IPS DF 6.9 (cell line): ENCODE measurements around the gene R3HDM2.

Source experiments
- DNase-seq: peaks from one replicate; pipeline ENCODE4 v3.0.0-alpha.2; 2013; ENCODE audit warnings: low read depth, low spot score
- H3K27ac ChIP-seq: one replicate; pipeline ENCODE4 v1.5.1; 2013; ENCODE audit warnings: low read length, control low read depth
- H3K27me3 ChIP-seq: 2 replicates; pipeline ENCODE4 v1.6.1; 2013; ENCODE audit warnings: mild to moderate bottlenecking, low read length; ENCODE audit not compliant: control insufficient read depth, insufficient read depth
- H3K36me3 ChIP-seq: 2 replicates; pipeline ENCODE4 v1.6.1; 2013; ENCODE audit warnings: low read length; ENCODE audit not compliant: control insufficient read depth, insufficient read depth
- H3K4me1 ChIP-seq: 2 replicates; pipeline ENCODE4 v1.6.1; 2013; ENCODE audit warnings: low read length; ENCODE audit not compliant: control insufficient read depth, insufficient read depth
- H3K4me3 ChIP-seq: 2 replicates; pipeline ENCODE4 v1.5.1; 2013; ENCODE audit warnings: mild to moderate bottlenecking, low read length
- H3K9me3 ChIP-seq: 2 replicates; pipeline ENCODE4 v1.6.1; 2013; ENCODE audit warnings: low read length, inconsistent platforms; ENCODE audit not compliant: control insufficient read depth, insufficient read depth
- WGBS: extraction: QIAGEN DNeasy Blood & Tissue Kit; methylation state at CpG from one replicate; pipeline ENCODE4 v1.1.7; 2013; ENCODE audit warnings: mixed read lengths, missing lambda C conversion rate; ENCODE audit not compliant: insufficient read length, insufficient coverage; 5-methylcytosine and 5-hydroxymethylcytosine counted together

R3HDM2 gene

DNA sequence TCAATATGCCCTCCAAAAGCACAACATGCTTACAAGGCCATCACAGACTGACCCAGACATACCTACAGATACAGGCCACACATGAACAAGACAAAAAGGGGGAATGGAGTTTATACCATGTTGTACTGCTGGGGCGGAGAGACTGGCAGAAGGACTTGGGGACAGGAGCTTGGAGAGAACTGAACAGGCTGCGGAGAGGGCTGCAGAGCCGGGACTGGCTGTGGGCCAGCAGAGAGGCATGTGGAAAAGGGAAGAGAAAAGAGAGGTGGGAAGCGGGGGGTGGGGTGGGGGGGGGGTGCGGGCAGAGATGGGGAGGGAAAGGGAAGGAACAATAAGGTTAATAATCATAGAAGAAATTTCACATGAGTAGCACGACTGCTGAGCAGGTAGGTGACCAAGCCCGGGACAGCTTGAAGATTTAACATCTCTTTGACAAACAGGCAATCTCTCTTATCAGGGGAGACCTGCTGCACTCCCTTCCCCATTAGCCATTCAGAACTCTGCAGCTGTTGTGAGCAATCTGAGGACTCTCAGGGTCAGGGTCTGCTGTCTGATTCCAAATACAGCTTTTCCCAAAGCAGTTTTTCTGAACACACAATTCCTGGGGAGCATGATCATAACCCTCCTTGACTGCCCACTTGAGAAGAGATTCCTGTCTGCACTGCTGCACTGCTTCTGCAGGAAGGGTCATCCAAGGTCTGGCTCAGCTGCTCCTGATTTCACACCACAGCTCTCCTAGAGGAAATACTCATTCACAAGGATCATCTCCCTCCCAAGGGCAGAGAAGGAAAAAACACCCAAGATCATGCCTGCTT is 158.3 kb downstream of the R3HDM2 start:
- WGBS, result no CpG with 5 or more reads among the region's 7 CpGs
- Histone ChIP-seq H3K36me3 (0 out of 2 replicates have a peak, but pooled peaks cover 5% of the 10 kb centered on the region), H3K27me3 (no peaks in the 10 kb centered on the region), H3K4me3 (no peak overlapping the region), H3K4me1 (no peaks in the 10 kb centered on the region), H3K9me3 (no peaks in the 10 kb centered on the region), H3K27ac (no peak overlapping the region)
- DNase-seq, result no peak

DNA sequence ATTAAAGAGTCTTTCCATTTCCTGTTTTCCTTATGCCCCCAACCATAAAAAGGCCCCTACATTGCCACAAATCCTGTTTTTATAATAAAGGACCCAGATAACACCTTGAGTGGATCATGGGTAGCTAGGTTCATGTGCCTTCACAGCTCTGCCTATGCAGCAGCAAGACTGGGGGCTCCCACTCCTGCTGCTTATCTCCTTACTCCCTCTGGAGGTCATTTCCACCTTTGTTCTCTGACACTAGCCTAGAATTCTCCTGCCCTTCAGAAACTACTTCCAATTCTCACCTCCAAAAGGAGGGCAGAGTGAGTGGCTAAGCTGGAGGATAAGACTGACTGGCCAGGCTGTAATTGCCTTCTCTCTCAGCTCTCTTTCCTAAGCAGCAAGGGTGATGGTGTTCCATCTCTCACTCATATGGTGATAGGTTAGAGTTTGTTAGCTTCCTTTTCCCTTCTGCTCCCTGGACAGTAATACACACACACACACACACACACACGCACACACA is 159.8 kb downstream of the R3HDM2 start:
- H3K27ac ChIP-seq, result no peak overlapping the region
- no CpG with 5 or more reads among the region's 1 CpG for WGBS
- no peak for DNase-seq

DNA sequence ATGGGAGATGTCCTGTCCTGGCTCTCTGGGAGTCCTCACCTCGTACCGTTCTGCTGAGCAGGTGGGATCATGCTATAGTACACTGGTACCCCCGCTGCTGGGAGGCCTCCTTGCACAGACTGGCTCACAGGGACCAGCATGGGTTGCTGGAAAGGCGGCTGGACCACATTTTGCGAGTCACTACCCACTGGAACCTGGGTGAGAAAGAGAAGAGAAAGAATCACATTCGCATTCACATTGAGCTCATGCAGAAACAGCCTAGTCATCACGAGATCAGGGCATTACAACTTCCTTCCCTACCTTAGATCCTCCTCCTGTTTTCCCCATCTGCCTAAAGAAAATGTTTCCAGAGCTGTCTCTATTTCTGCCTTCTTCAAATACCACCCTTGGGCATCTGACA is 162.6 kb downstream of the R3HDM2 start:
- Histone ChIP-seq H3K36me3 (0 out of 2 replicates have a peak, but pooled peaks cover 5% of the 10 kb centered on the region), H3K4me3 (no peak overlapping the region), H3K9me3 (no peaks in the 10 kb centered on the region), H3K27me3 (no peaks in the 10 kb centered on the region; the same call in 1 of the 2 replicates), H3K4me1 (no peaks in the 10 kb centered on the region), H3K27ac (no peak overlapping the region)
- no peak for DNase-seq
- WGBS, result no CpG with 5 or more reads among the region's 7 CpGs

More for the DNA sequence above, 159.8 kb downstream of the R3HDM2 start:
- no peaks in the 10 kb centered on the region for H3K9me3 ChIP-seq
- 0 out of 2 replicates have a peak, but pooled peaks cover 5% of the 10 kb centered on the region for H3K36me3 ChIP-seq
- H3K27me3 ChIP-seq, result no peaks in the 10 kb centered on the region; the same call in 1 of the 2 replicates
- no peaks in the 10 kb centered on the region for H3K4me1 ChIP-seq
- no peak overlapping the region for H3K4me3 ChIP-seq

DNA sequence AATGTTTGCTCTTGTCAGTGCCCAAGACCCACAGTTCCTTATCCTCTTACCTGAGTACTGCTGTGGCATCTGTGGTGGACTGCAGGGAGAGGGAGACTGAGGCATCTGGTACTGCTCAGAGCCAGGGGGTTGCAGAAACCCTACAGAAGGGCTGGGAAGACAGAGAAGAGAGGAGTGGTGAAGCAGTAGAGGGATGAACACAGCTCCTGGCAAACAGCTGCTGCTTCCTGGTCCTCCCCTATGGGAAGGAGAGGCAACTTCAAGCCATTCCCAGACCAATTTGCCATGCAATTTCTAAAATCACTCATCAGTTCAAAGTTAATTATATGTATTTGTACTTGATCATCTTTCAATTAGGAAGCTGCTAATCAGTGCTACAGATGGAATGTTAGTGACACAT is 164.2 kb downstream of the R3HDM2 start:
- no peak overlapping the region for H3K4me3 ChIP-seq
- no peaks in the 10 kb centered on the region for H3K4me1 ChIP-seq
- 0 out of 2 replicates have a peak, but pooled peaks cover 3% of the 10 kb centered on the region for H3K36me3 ChIP-seq
- no peaks in the 10 kb centered on the region for H3K9me3 ChIP-seq
- DNase-seq, result no peak
- no peaks in the 10 kb centered on the region; the same call in 1 of the 2 replicates for H3K27me3 ChIP-seq
- no peak overlapping the region for H3K27ac ChIP-seq

DNA sequence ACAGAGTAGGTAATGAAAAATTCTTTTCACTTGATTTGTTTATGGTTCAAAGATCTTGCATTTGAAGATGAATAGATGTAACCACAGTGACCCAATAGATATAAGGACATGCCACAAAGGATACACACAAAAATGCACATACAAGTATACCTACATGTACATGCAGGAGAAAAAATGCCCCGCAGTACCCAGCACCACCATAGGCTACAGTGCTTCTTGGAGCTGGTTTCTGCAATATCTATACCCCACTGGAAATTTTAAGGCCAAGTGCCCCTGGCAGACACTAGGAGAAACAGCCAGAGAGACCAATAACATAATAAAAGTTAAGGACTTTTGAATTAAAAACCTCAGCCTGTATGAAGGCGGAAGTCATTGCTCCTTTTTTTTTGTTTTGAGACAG is 167.7 kb downstream of the R3HDM2 start:
- H3K27me3 ChIP-seq, result no peaks in the 10 kb centered on the region; the same call in 1 of the 2 replicates
- H3K27ac ChIP-seq, result no peak overlapping the region
- no peaks in the 10 kb centered on the region for H3K9me3 ChIP-seq
- DNase-seq, result no peak
- no CpG with 5 or more reads among the region's 2 CpGs for WGBS
- 0 out of 2 replicates have a peak, but pooled peaks cover 4% of the 10 kb centered on the region for H3K36me3 ChIP-seq
- no peak overlapping the region for H3K4me3 ChIP-seq
- no peaks in the 10 kb centered on the region for H3K4me1 ChIP-seq

DNA sequence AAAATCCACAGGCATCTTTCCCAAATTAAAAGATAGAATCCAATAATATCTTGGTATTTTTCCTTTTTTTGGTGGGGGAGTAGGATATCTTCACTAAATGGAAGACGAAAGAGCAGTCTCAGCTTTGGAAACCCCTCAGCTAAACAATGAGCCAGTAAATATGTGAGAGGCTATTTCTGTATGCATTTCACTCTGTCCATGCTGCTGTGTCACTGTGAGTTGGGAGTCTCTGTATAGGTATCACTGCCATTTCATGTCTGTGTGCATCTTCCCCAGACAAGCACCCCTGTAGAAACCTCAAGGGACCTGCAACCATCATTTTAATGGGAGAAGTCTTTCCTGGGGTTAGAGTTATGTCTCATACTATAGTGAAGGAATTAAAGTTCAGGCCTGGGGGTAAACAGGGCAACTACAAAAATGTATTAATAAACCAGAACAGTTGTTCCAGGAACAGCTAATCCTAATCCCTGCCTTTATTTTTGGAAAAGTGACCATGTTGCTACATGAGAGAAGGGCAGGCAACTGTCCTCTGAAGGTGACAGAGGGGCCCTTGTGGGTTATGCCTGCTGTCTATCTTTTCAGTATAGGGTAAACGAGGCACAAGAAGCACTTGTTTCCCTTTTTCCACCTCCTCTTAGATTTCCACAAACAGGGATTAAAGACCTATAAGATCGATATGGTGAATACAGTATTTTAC is 168.6 kb downstream of the R3HDM2 start:
- H3K9me3 ChIP-seq, result no peaks in the 10 kb centered on the region
- H3K36me3 ChIP-seq, result 0 out of 2 replicates have a peak, but pooled peaks cover 3% of the 10 kb centered on the region
- no peak for DNase-seq
- no peaks in the 10 kb centered on the region; the same call in 1 of the 2 replicates for H3K27me3 ChIP-seq
- no peak overlapping the region for H3K27ac ChIP-seq
- no peak overlapping the region for H3K4me3 ChIP-seq
- H3K4me1 ChIP-seq, result no peaks in the 10 kb centered on the region
- no CpG with 5 or more reads among the region's 3 CpGs for WGBS

DNA sequence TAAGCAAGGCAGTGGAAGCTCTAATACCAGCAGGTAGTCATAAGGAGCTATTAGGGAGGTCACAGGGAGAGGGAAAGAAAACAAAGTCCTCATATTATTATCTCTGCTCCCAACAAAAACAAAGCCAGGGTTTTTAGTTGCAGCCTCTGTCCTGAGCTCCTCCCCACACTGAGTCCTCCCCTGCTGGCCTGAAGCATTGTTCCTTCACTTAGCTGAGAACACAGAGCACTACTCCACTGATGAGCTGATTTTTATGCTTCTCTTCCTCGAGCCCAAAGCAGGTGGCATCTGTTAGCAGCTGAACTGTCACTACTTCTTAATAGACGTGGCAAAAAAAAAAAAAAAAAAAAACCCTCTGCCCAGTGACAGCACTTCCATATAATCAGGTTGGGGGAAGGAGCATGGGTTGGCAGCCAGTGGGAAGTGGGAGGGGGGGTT is 169.4 kb downstream of the R3HDM2 start:
- Histone ChIP-seq H3K27ac (no peak overlapping the region), H3K4me1 (no peaks in the 10 kb centered on the region), H3K9me3 (no peaks in the 10 kb centered on the region), H3K27me3 (no peaks in the 10 kb centered on the region), H3K36me3 (0 out of 2 replicates have a peak, but pooled peaks cover 3% of the 10 kb centered on the region), H3K4me3 (no peak overlapping the region)
- no CpG with 5 or more reads among the region's 2 CpGs for WGBS
- no peak for DNase-seq

DNA sequence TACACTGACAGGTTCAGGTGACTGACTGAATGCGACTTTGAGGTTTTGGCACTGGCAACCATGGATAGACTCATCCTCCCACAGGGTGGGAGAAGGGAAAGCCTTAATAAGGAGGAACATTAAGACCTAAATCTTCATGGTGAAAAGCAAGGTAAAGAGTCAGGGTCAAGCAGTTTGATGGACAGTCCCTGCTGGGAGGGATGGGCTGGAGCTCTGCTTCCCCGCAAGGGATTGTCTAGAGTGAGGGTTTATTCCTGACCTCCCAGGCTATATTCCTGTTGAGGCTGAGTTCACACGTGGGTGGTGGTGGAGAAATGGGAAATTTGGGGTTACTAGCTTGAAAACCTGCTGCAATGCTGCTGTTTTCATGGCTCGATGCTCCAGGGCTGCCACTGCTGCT is 170.5 kb downstream of the R3HDM2 start:
- H3K36me3 ChIP-seq, result peaks cover 3% of the 10 kb centered on the region; the same call in 1 of the 2 replicates
- WGBS, result no CpG with 5 or more reads among the region's 4 CpGs

DNA sequence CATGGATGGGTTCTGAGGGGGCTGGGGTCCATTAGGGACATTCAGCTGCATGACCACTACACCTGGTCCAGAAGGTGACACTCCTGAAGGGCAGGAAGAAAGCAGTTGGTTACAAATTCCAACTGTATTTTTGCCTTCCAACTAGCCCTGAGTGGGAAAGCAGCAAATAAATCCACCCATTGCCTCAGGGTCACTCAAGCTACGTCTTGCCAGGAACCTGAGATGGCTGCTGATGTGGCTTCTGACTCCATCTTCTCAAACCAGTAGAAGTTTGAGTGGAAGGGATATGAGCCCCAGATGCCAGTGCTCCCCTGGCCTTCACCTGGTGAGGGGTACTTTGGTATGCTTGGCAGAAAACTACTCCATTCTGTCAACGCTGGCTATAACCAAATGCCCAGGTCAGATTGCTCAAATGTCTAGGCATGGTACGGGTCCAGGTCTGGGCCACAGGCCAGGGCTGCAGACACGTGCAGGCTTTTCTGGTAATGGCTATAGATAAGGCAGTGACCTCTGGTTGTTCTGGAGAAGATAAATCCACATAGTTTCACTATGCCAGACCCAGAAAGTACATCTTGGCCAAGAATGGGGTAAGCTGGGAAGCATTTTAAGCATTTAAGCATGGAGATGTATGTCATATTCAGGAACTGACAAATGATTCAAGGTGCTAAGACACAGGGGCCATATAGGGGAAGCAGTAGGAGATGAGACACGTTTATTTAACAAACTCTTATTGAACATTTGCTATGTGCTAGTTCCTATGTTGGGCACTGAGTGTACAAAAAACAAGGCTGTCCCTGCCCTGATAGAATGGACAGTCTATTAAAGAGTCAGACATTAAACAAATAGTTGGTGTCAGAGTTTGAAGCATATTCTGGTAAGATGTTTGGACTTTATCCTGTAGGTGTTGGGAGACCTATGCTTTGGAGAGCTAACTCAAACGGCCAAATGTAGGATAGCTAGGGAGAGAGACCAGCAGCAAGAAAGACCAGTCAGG is 171.6 kb downstream of the R3HDM2 start:
- H3K27ac ChIP-seq, result no peak overlapping the region
- H3K36me3 ChIP-seq, result peaks cover 3% of the 10 kb centered on the region; the same call in 1 of the 2 replicates
- H3K4me3 ChIP-seq, result no peak overlapping the region
- H3K27me3 ChIP-seq, result no peaks in the 10 kb centered on the region
- no peaks in the 10 kb centered on the region for H3K4me1 ChIP-seq
- WGBS, result no CpG with 5 or more reads among the region's 6 CpGs
- H3K9me3 ChIP-seq, result no peaks in the 10 kb centered on the region
- no peak for DNase-seq

More for the DNA sequence above, 170.5 kb downstream of the R3HDM2 start:
- Histone ChIP-seq H3K27me3 (no peaks in the 10 kb centered on the region), H3K27ac (no peak overlapping the region), H3K4me1 (no peaks in the 10 kb centered on the region), H3K4me3 (no peak overlapping the region), H3K9me3 (no peaks in the 10 kb centered on the region)
- DNase-seq, result no peak
